ENCODE data around the gene SNAI3.

Gene SNAI3

DNA sequence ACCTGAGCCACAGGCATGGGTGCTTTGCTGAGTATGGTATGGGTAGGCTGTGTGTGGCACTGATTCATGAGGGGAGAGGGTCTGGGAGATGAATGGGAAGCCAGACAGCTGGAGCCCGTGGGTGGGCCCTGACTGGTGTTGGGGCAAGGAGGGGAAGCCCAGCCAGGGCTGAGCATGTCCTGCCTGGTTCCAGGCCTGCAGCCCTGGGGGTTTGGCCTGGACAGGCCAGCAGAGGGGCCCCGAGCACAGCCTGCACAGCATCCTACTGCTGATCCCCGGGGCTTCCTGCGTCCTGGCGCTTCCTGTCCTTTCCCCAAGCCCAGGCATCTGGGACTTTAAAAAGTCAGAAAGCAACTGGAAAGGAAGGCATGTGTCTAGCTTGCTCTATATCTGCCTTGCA, 18.8 kb downstream of the SNAI3 start:
- Mint-ChIP-seq H3K4me1 (peaks cover 15% of the 10 kb centered on the region), H3K9me3 (no peaks in the 10 kb centered on the region), H3K27me3 (ENCODE audit: low read depth) (peaks cover 4% of the 10 kb centered on the region), H3K27ac (no peak overlapping the region), H3K4me3 (peak overlapping the region in 1 of 3 experiments; percentile 16), H3K36me3 (ENCODE audit: low read depth) (peaks cover 4% of the 10 kb centered on the region)
- TF ChIP-seq, protein P1, sequence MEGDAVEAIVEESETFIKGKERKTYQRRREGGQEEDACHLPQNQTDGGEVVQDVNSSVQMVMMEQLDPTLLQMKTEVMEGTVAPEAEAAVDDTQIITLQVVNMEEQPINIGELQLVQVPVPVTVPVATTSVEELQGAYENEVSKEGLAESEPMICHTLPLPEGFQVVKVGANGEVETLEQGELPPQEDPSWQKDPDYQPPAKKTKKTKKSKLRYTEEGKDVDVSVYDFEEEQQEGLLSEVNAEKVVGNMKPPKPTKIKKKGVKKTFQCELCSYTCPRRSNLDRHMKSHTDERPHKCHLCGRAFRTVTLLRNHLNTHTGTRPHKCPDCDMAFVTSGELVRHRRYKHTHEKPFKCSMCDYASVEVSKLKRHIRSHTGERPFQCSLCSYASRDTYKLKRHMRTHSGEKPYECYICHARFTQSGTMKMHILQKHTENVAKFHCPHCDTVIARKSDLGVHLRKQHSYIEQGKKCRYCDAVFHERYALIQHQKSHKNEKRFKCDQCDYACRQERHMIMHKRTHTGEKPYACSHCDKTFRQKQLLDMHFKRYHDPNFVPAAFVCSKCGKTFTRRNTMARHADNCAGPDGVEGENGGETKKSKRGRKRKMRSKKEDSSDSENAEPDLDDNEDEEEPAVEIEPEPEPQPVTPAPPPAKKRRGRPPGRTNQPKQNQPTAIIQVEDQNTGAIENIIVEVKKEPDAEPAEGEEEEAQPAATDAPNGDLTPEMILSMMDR (IDR thresholded peaks at IDR 0.05; ENCODE audit: unreplicated experiment in 3 of 3) = no peak

DNA sequence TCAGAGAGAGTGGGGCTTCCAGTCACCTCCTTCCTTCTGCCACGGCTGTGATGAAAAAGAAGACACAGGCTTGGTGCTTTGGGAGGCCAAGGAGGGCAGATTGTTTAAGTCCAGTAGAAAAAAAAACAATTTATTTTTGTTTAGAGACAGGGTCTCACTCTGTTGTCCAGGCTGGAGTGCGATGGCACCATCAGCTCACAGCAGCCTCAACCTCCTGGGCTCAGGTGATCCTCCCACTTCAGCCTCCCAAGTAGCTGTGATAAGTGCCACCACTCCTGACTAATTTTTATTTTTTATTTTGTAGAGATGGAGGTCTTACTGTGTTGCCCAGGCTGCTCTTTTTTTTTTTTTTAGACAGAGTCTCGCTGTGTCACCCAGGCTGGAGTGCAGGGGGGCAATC, 20.7 kb downstream of the SNAI3 start:
- peaks cover 4% of the 10 kb centered on the region for H3K36me3 Mint-ChIP-seq (ENCODE audit: low read depth)
- TF ChIP-seq, protein P1 (IDR thresholded peaks at IDR 0.05; ENCODE audit: unreplicated experiment in 3 of 3) = no peak

DNA sequence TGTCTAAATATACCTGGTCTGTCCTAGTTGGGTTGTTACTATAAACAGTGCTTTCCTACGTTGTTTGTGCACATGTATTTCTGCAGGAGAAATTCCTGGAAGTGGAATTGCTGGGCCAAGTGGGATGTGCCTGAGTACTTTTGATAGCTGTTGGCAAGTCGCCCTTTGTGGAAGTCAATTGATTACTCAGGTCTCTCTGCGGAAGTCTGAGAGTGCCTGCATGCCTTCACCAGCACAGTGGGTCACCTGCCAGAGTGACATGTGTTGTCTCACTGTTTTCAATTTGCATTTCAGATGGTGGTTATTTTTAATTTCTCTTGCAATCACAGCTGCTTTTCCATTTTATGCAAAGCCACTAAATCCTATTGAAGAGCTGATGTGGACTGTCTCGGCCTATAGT, 21.2 kb downstream of the SNAI3 start:
- peaks cover 4% of the 10 kb centered on the region for H3K27me3 Mint-ChIP-seq (ENCODE audit: low read depth)
- H3K4me1 Mint-ChIP-seq = peaks cover 25% of the 10 kb centered on the region
- TF ChIP-seq, protein P1 (IDR thresholded peaks at IDR 0.05; ENCODE audit: unreplicated experiment in 3 of 3) = no peak
- no peaks in the 10 kb centered on the region for H3K9me3 Mint-ChIP-seq
- H3K27ac Mint-ChIP-seq = no peak overlapping the region
- peak overlapping the region; percentile 75 to 94 (median 89) for H3K4me3 Mint-ChIP-seq
- H3K36me3 Mint-ChIP-seq (ENCODE audit: low read depth) = peaks cover 4% of the 10 kb centered on the region

More for the DNA sequence above, 20.7 kb downstream of the SNAI3 start:
- Mint-ChIP-seq H3K9me3 (no peaks in the 10 kb centered on the region), H3K4me1 (peaks cover 25% of the 10 kb centered on the region), H3K27me3 (ENCODE audit: low read depth) (peaks cover 4% of the 10 kb centered on the region), H3K27ac (no peak overlapping the region), H3K4me3 (peak overlapping the region; percentile 75 to 94 (median 89))

DNA sequence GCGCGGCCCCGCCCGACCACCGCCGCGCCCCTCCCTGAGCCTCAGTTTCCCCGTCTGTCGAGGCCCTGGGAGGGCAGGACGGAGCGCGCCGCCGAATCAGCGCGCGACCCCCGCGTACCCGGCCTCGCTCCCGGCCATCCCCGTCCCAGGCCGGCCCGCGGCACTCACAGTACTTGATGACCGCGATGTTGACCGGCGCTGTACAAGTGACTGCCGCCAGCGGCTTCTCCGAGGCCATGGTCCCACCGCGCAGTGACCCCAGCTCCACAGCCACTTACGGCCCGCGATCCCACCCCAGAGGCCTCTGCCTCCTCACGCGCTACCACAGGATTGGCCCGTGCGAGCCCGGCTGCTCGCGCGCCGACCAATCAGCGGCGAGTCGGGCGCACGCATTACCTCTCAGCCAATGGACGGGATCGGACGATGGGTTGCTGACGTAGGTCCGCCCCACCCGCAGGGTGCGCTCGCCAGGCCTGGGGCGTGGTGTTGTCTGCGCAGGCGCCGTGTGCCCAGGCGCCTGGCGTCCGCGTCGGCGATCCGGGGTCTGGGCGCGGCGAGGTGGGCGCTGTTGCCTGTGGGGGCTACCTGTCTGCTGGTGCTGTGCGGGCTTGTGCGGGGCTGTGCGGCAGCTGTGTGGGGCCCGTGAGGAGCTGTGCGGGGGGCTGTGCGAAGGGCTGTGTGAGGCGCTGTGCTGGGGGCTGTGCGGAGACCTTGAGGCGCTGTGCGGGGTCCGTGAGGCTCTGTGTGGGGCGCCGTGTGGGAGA, 23.3 kb downstream of the SNAI3 start, which contains the start of gene MVD:
Gene MVD (minus strand): TSS at position 249 of the 764 bp plus-strand sequence. CDS start 11 bp downstream, at position 238.
- peak within 1 kb of the TSS; percentile 93 to 95 (median 94) for H3K4me3 Mint-ChIP-seq
- peak within 1 kb of the TSS; percentile 4 to 79 (median 78) for H3K27ac Mint-ChIP-seq
- peaks cover 25% of the 10 kb centered on the region for H3K4me1 Mint-ChIP-seq
- TF ChIP-seq, protein P1 (IDR thresholded peaks at IDR 0.05; ENCODE audit: unreplicated experiment in 3 of 3) = no peak
- no peaks in the 10 kb centered on the region for H3K27me3 Mint-ChIP-seq (ENCODE audit: low read depth)
- no peaks in the 10 kb centered on the region for H3K9me3 Mint-ChIP-seq
- no peaks in the 10 kb centered on the region for H3K36me3 Mint-ChIP-seq (ENCODE audit: low read depth)

DNA sequence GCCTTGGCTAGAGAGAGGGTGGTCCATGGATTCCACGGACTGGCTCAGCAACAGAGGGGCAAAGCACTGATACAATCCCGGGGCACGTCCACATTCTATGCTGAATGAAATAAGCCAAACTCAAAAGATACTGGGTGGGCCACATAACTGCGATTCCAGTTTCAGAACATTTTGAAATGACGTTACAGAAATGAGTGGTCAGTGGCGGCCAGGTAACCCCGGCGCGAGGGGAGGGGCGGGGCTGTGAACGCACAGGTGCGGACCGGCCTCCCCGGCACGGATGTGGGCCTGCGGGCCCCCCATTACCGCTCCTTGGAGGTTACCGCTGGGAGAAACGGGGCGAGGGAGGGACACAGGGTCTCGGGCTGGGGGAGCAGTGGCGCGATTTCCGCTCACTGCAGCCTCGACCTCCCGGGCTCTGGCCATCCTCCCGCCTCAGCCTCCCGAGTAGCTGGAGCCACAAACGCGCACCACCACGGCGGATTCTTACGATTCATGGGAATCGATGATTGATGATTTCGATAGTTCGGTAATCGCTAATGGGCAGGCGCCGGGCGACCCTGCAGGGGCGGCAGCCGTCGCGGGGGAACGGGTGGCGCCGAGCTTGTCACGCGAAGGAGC, 24.0 kb downstream of the SNAI3 start:
- Mint-ChIP-seq H3K9me3 (no peaks in the 10 kb centered on the region), H3K4me3 (peak overlapping the region; percentile 89 to 92 (median 89)), H3K4me1 (peaks cover 20% of the 10 kb centered on the region), H3K27ac (peak overlapping the region; percentile 4 to 78 (median 30)), H3K36me3 (ENCODE audit: low read depth) (no peaks in the 10 kb centered on the region), H3K27me3 (ENCODE audit: low read depth) (no peaks in the 10 kb centered on the region)
- TF ChIP-seq, protein P1 (IDR thresholded peaks at IDR 0.05; ENCODE audit: unreplicated experiment in 3 of 3) = no peak
